ENCODE data around the gene HMCN2. TPM values are rescaled to one million over a fixed set of nuclear protein-coding genes. Genes with fewer than 3 reads are reported as not detected.
A peak's percentile ranks its signal among the peaks of the same experiment; 100 is the strongest.

HMCN2 gene
- total and polyA plus RNA-seq, 2 experiments from 2014 or later: not detected

GRCh38 chr9:130237763-130238524 is 27.6 kb upstream of the HMCN2 start:
- Histone ChIP-seq H2AFZ (no peak overlapping the region), H3K4me1 (ENCODE audit: insufficient read depth) (no peaks in the 10 kb centered on the region), H3K9me2 (ENCODE audit: insufficient read depth) (no peaks in the 10 kb centered on the region), H3K79me2 (ENCODE audit: insufficient read depth) (no peaks in the 10 kb centered on the region), H3K9me3 (ENCODE audit: low read depth) (no peaks in the 10 kb centered on the region), H3F3A (ENCODE audit: insufficient read depth) (no peaks in the 10 kb centered on the region), H3K36me3 (ENCODE audit: low read depth) (no peaks in the 10 kb centered on the region), H3K9ac (no peak overlapping the region), H3K27ac (no peak overlapping the region), H3K27me3 (replicated peaks; ENCODE audit: insufficient read depth) (no peaks in the 10 kb centered on the region), H3K4me3 (no peak overlapping the region), H3K4me2 (ENCODE audit: unreplicated experiment) (no peak overlapping the region), H4K20me1 (ENCODE audit: insufficient read depth) (no peaks in the 10 kb centered on the region)
- no peak for DNase-seq
- WGBS, 2 experiments (ENCODE audit: low coverage in 1 of 2, low lambda C conversion rate in 2 of 2, missing lambda C conversion rate in 2 of 2): 82 to 84% methylated on average over 17 of the region's 17 CpGs
- in situ Hi-C loops (cut with MboI): loop anchor here (25.0 kb wide), 1 partner anchor 351 kb away; no protein-coding TSS in a partner anchor
- TF ChIP-seq EZH2phosphoT487 (IDR thresholded peaks at IDR 0.05; ENCODE audit: insufficient read depth, low read depth) (no peak), EZH2 (IDR thresholded peaks at IDR 0.05; ENCODE audit: insufficient read depth, poor library complexity, severe bottlenecking) (no peak)

- TF ChIP-seq EZH2phosphoT487 (IDR thresholded peaks at IDR 0.05; ENCODE audit: insufficient read depth, low read depth): no peak
- TF ChIP-seq EZH2 (IDR thresholded peaks at IDR 0.05; ENCODE audit: insufficient read depth, poor library complexity, severe bottlenecking): no peak
- Histone ChIP-seq H3K9ac (no peak overlapping the region), H3K4me1 (ENCODE audit: insufficient read depth) (no peaks in the 10 kb centered on the region), H3K27ac (no peak overlapping the region), H4K20me1 (ENCODE audit: insufficient read depth) (no peaks in the 10 kb centered on the region), H3K27me3 (replicated peaks; ENCODE audit: insufficient read depth) (no peaks in the 10 kb centered on the region), H3K36me3 (ENCODE audit: low read depth) (no peaks in the 10 kb centered on the region), H3K9me2 (ENCODE audit: insufficient read depth) (no peaks in the 10 kb centered on the region), H3K4me3 (no peak overlapping the region), H3K9me3 (ENCODE audit: low read depth) (no peaks in the 10 kb centered on the region), H3K4me2 (ENCODE audit: unreplicated experiment) (no peak overlapping the region), H3F3A (ENCODE audit: insufficient read depth) (no peaks in the 10 kb centered on the region), H2AFZ (no peak overlapping the region), H3K79me2 (ENCODE audit: insufficient read depth) (no peaks in the 10 kb centered on the region)
- DNase-seq: no peak
- in situ Hi-C loops (cut with MboI): loop anchor here (25.0 kb wide), 1 partner anchor 352 kb away; no protein-coding TSS in a partner anchor
- 94 to 100% methylated on average over 3 of the region's 3 CpGs for WGBS, 2 experiments (ENCODE audit: low coverage in 1 of 2, low lambda C conversion rate in 2 of 2, missing lambda C conversion rate in 2 of 2)
Observed at GRCh38 chr9:130239363-130239695, 26.2 kb upstream of the HMCN2 start.

- TF ChIP-seq EZH2 (IDR thresholded peaks at IDR 0.05; ENCODE audit: insufficient read depth, poor library complexity, severe bottlenecking) (no peak), EZH2phosphoT487 (IDR thresholded peaks at IDR 0.05; ENCODE audit: insufficient read depth, low read depth) (no peak)
- H3K27ac ChIP-seq: no peak overlapping the region
Observed at GRCh38 chr9:130239741-130240241, 25.8 kb upstream of the HMCN2 start.

DNA sequence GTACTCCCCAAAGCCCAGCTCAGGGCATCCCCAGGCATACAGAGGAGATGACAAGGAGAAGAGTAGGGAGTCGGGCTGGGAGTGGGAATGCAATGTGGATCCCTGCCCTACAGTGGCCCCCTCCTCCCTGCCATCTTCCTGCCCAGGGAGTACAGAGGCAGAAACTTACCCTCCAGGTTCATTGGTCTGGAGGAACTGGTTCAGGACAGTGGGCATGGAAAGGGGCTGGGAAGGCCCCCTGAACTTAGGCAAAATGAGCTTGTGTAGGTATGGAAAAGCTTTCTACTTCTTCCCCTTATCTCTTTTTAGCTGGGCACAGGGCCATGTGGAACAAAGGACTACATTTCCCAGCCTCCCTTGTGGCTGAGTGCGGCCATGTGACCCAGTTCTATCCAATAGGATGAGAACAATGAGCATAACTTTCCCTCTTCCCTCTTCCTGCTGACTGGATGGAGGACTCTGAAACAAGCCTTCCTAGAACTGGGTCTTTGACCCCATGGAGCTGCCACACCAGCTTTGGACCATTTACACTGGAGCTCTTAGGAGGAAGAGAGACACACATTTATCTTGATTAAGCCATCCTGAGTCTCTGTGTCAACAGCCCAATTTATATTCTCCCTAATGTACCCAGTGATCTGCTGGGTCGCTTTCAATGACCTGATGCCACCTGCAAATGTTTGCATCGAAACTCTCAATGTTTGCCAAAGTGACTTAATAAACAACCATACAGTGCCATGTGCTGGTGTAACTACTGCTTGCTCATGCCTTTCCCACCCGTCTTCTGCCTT is 25.0 kb upstream of the HMCN2 start:
- TF ChIP-seq EZH2 (IDR thresholded peaks at IDR 0.05; ENCODE audit: insufficient read depth, poor library complexity, severe bottlenecking) (no peak), EZH2phosphoT487 (IDR thresholded peaks at IDR 0.05; ENCODE audit: insufficient read depth, low read depth) (no peak)
- Histone ChIP-seq H3F3A (ENCODE audit: insufficient read depth) (no peaks in the 10 kb centered on the region), H4K20me1 (ENCODE audit: insufficient read depth) (no peaks in the 10 kb centered on the region), H3K4me1 (ENCODE audit: insufficient read depth) (no peaks in the 10 kb centered on the region), H3K36me3 (ENCODE audit: low read depth) (no peaks in the 10 kb centered on the region), H3K4me3 (no peak overlapping the region), H3K79me2 (ENCODE audit: insufficient read depth) (no peaks in the 10 kb centered on the region), H3K4me2 (ENCODE audit: unreplicated experiment) (no peak overlapping the region), H3K27ac (no peak overlapping the region), H3K9me3 (ENCODE audit: low read depth) (no peaks in the 10 kb centered on the region), H3K9me2 (ENCODE audit: insufficient read depth) (no peaks in the 10 kb centered on the region), H3K27me3 (replicated peaks; ENCODE audit: insufficient read depth) (no peaks in the 10 kb centered on the region), H2AFZ (peak overlapping the region; percentile 80), H3K9ac (no peak overlapping the region)
- WGBS, 2 experiments (ENCODE audit: low coverage in 1 of 2, low lambda C conversion rate in 2 of 2, missing lambda C conversion rate in 2 of 2): 68 to 75% methylated on average over 5 of the region's 5 CpGs
- in situ Hi-C loops (cut with MboI): loop anchor here (25.0 kb wide), 1 partner anchor 353 kb away; no protein-coding TSS in a partner anchor
- peak; percentile 79 for DNase-seq

More at GRCh38 chr9:130239741-130240241, 25.8 kb upstream of the HMCN2 start:
- Histone ChIP-seq H3K4me3 (no peak overlapping the region), H4K20me1 (ENCODE audit: insufficient read depth) (no peaks in the 10 kb centered on the region), H3K9me2 (ENCODE audit: insufficient read depth) (no peaks in the 10 kb centered on the region), H3K9me3 (ENCODE audit: low read depth) (no peaks in the 10 kb centered on the region), H3K4me2 (ENCODE audit: unreplicated experiment) (no peak overlapping the region), H3F3A (ENCODE audit: insufficient read depth) (no peaks in the 10 kb centered on the region), H3K4me1 (ENCODE audit: insufficient read depth) (no peaks in the 10 kb centered on the region), H3K27me3 (replicated peaks; ENCODE audit: insufficient read depth) (no peaks in the 10 kb centered on the region), H2AFZ (no peak overlapping the region), H3K9ac (no peak overlapping the region), H3K36me3 (ENCODE audit: low read depth) (no peaks in the 10 kb centered on the region), H3K79me2 (ENCODE audit: insufficient read depth) (no peaks in the 10 kb centered on the region)
- in situ Hi-C loops (cut with MboI): loop anchor here (25.0 kb wide), 1 partner anchor 352 kb away; no protein-coding TSS in a partner anchor
- DNase-seq: peak; percentile 34
- WGBS, 2 experiments (ENCODE audit: low coverage in 1 of 2, low lambda C conversion rate in 2 of 2, missing lambda C conversion rate in 2 of 2): 44 to 50% methylated on average over 9 of the region's 9 CpGs

All from GM23248 (cell line).